ENCODE data around the gene NELFE.

The NELFE gene

GRCh38 chr6:31970604-31971271, 12.0 kb upstream of the NELFE start:
- no peak for TF ChIP-seq CTCF (IDR thresholded peaks at IDR 0.05; ENCODE audit: borderline replicate concordance, insufficient read depth, low read depth, low read length)
- H3K4me3 ChIP-seq (ENCODE audit: low read depth, low read length) = peak overlapping the region; percentile 55

- TF ChIP-seq CTCF (IDR thresholded peaks at IDR 0.05; ENCODE audit: borderline replicate concordance, insufficient read depth, low read depth, low read length) = no peak
- H3K4me3 ChIP-seq (ENCODE audit: low read depth, low read length) = no peak overlapping the region
These were observed 11.2 kb upstream of the NELFE start for GRCh38 chr6:31969712-31970603.

GRCh38 chr6:31968791-31969711, 10.3 kb upstream of the NELFE start:
- no peak for TF ChIP-seq CTCF (IDR thresholded peaks at IDR 0.05; ENCODE audit: borderline replicate concordance, insufficient read depth, low read depth, low read length)
- no peak overlapping the region for H3K4me3 ChIP-seq (ENCODE audit: low read depth, low read length)

- no peak overlapping the region for H3K4me3 ChIP-seq (ENCODE audit: low read depth, low read length)
- TF ChIP-seq CTCF (IDR thresholded peaks at IDR 0.05; ENCODE audit: borderline replicate concordance, insufficient read depth, low read depth, low read length) = no peak
These were observed 9.6 kb upstream of the NELFE start for GRCh38 chr6:31968326-31968725.

GRCh38 chr6:31967926-31968320, 9.2 kb upstream of the NELFE start:
- no peak for TF ChIP-seq CTCF (IDR thresholded peaks at IDR 0.05; ENCODE audit: borderline replicate concordance, insufficient read depth, low read depth, low read length)
- H3K4me3 ChIP-seq (ENCODE audit: low read depth, low read length) = no peak overlapping the region

- H3K4me3 ChIP-seq (ENCODE audit: low read depth, low read length) = no peak overlapping the region
- no peak for TF ChIP-seq CTCF (IDR thresholded peaks at IDR 0.05; ENCODE audit: borderline replicate concordance, insufficient read depth, low read depth, low read length)
These were observed 8.5 kb upstream of the NELFE start for GRCh38 chr6:31966997-31967925.

Data from GM12875 (cell line).